Renal cortical epithelial cell (primary cell): ENCODE data around the gene CORO1C. TPM values are rescaled to one million over a fixed set of nuclear protein-coding genes. Genes with fewer than 3 reads are reported as not detected.

Source experiments
- DNase-seq: peaks from one replicate; pipeline ENCODE4 v3.0.0-alpha.2; 2011; ENCODE audit warnings: low read depth
- total RNA-seq: library from RNA; depleted of rRNA; stranded (reverse); fragments of >200 nt; gene quantifications from 2 replicates; pipeline ENCODE4 v1.2.3, GENCODE V29; 2014

The CORO1C gene
- total RNA-seq, 1 donor from 2014 or later, result 235 TPM

GRCh38 chr12:108696996-108697290 lies 34.4 kb downstream of the CORO1C start:
- DNase-seq, result peak; percentile 19

- peak; percentile 99 for DNase-seq
Observed at GRCh38 chr12:108696111-108696995, 35.0 kb downstream of the CORO1C start.

- no peak for DNase-seq
Observed at GRCh38 chr12:108694812-108695278, 36.5 kb downstream of the CORO1C start.

GRCh38 chr12:108693751-108694150 lies 37.6 kb downstream of the CORO1C start:
- no peak for DNase-seq

GRCh38 chr12:108693186-108693730 lies 38.1 kb downstream of the CORO1C start:
- no peak for DNase-seq

- peak; percentile 59 for DNase-seq
Observed at GRCh38 chr12:108691998-108692808, 39.1 kb downstream of the CORO1C start.

GRCh38 chr12:108691175-108691997 lies 39.9 kb downstream of the CORO1C start:
- DNase-seq, result peak; percentile 97

- no peak for DNase-seq
Observed at GRCh38 chr12:108690542-108691174, 40.7 kb downstream of the CORO1C start.

- DNase-seq, result no peak
Observed at GRCh38 chr12:108690191-108690518, 41.2 kb downstream of the CORO1C start.

- DNase-seq, result no peak
Observed at GRCh38 chr12:108689314-108690190, 41.8 kb downstream of the CORO1C start.

- no peak for DNase-seq
Observed at GRCh38 chr12:108686780-108687179, 44.5 kb downstream of the CORO1C start.

- no peak for DNase-seq
Observed at GRCh38 chr12:108685469-108686260, 45.7 kb downstream of the CORO1C start.

GRCh38 chr12:108683906-108684556 lies 47.3 kb downstream of the CORO1C start:
- DNase-seq, result no peak

- no peak for DNase-seq
Observed at GRCh38 chr12:108681317-108681716, 50.0 kb downstream of the CORO1C start.

- DNase-seq, result no peak
Observed at GRCh38 chr12:108679106-108679681, 52.1 kb downstream of the CORO1C start.

- no peak for DNase-seq
Observed at GRCh38 chr12:108678104-108678730, 53.1 kb downstream of the CORO1C start.

- no peak for DNase-seq
Observed at GRCh38 chr12:108677381-108677780, 53.9 kb downstream of the CORO1C start.

- DNase-seq, result no peak
Observed at GRCh38 chr12:108676707-108677106, 54.6 kb downstream of the CORO1C start.
